Measurements from ENCODE around the gene CHRNG. TPM values are rescaled to one million over a fixed set of nuclear protein-coding genes. Genes with fewer than 3 reads are reported as not detected.

CHRNG gene
- polyA plus RNA-seq, 1 donor from 2014 or later: not detected

- TF ChIP-seq CTCF (IDR thresholded peaks at IDR 0.05; ENCODE audit: poor library complexity, severe bottlenecking): no peak
- TF ChIP-seq SMC3 (conservative IDR thresholded peaks at IDR 0.05; ENCODE audit: poor library complexity): no peak
- TF ChIP-seq REST (IDR thresholded peaks at IDR 0.05; ENCODE audit: borderline replicate concordance): no peak
- no peak for TF ChIP-seq EZH2 (IDR thresholded peaks at IDR 0.05; ENCODE audit: borderline replicate concordance, insufficient read depth, low read length, poor library complexity, severe bottlenecking)
- no peak for TF ChIP-seq TAF1 (IDR thresholded peaks at IDR 0.05; ENCODE audit: low read depth)
- no peak for TF ChIP-seq MXI1 (conservative IDR thresholded peaks at IDR 0.05; ENCODE audit: poor library complexity, severe bottlenecking)
- no peak for TF ChIP-seq EP300 (conservative IDR thresholded peaks at IDR 0.05; ENCODE audit: poor library complexity, severe bottlenecking)
- no peak for TF ChIP-seq RAD21 (conservative IDR thresholded peaks at IDR 0.05)
- no peak for TF ChIP-seq POLR2AphosphoS5 (IDR thresholded peaks at IDR 0.05)
- Histone ChIP-seq H3K36me3 (ENCODE audit: insufficient read depth, low read length) (no peaks in the 10 kb centered on the region), H3K9me3 (ENCODE audit: low read length) (no peaks in the 10 kb centered on the region), H3K9ac (ENCODE audit: low read length) (no peak overlapping the region), H3K79me2 (replicated peaks; ENCODE audit: insufficient read depth, low read length) (no peaks in the 10 kb centered on the region), H3K27me3 (ENCODE audit: insufficient read depth, low read depth, low read length) (no peaks in the 10 kb centered on the region), H4K20me1 (ENCODE audit: insufficient read depth) (no peaks in the 10 kb centered on the region), H3K4me2 (ENCODE audit: low read length) (no peak overlapping the region), H3K9me2 (ENCODE audit: insufficient read depth, low read length) (no peaks in the 10 kb centered on the region), H2AFZ (ENCODE audit: low read depth, low read length) (no peak overlapping the region), H3K4me3 (ENCODE audit: low read length) (no peak overlapping the region), H3F3A (ENCODE audit: insufficient read depth, low read length, poor library complexity, severe bottlenecking) (no peaks in the 10 kb centered on the region), H3K27ac (ENCODE audit: low read length) (no peak overlapping the region)
Observed at GRCh38 chr2:232515639-232516038, 23.9 kb upstream of the CHRNG start.

- Histone ChIP-seq H3F3A (ENCODE audit: insufficient read depth, low read length, poor library complexity, severe bottlenecking) (no peaks in the 10 kb centered on the region), H3K9me3 (ENCODE audit: low read length) (no peaks in the 10 kb centered on the region), H3K36me3 (ENCODE audit: insufficient read depth, low read length) (no peaks in the 10 kb centered on the region), H3K9me2 (ENCODE audit: insufficient read depth, low read length) (no peaks in the 10 kb centered on the region), H3K27ac (ENCODE audit: low read length) (no peak overlapping the region), H3K4me2 (ENCODE audit: low read length) (no peak overlapping the region), H3K4me3 (ENCODE audit: low read length) (no peak overlapping the region), H2AFZ (ENCODE audit: low read depth, low read length) (no peak overlapping the region), H3K27me3 (ENCODE audit: insufficient read depth, low read depth, low read length) (no peaks in the 10 kb centered on the region), H3K79me2 (replicated peaks; ENCODE audit: insufficient read depth, low read length) (no peaks in the 10 kb centered on the region), H3K9ac (ENCODE audit: low read length) (no peak overlapping the region), H4K20me1 (ENCODE audit: insufficient read depth) (no peaks in the 10 kb centered on the region)
- TF ChIP-seq POLR2AphosphoS5 (IDR thresholded peaks at IDR 0.05) (no peak), CTCF (IDR thresholded peaks at IDR 0.05; ENCODE audit: poor library complexity, severe bottlenecking) (no peak), SMC3 (conservative IDR thresholded peaks at IDR 0.05; ENCODE audit: poor library complexity) (no peak), MXI1 (conservative IDR thresholded peaks at IDR 0.05; ENCODE audit: poor library complexity, severe bottlenecking) (no peak)
Observed at GRCh38 chr2:232516551-232516950, 22.9 kb upstream of the CHRNG start.

Measured in neural cell (in vitro differentiated cells).